Upper lobe of left lung (tissue), 4 donors: ENCODE results near the gene OR1E1.

ENCODE experiments used
- CTCF ChIP-seq, 6 experiments: fragments of 450-650 bp in 4 of 6; fragments of 200-600 bp in 2 of 6; sonication (generic) in 2 of 6; IDR thresholded peaks; one replicate each; pipeline ENCODE4 v1.5.1; 2016 to 2019; ENCODE audit warnings: antibody characterized with exemption in 6 of 6
- POLR2A ChIP-seq, 4 donors: fragments of 450-650 bp; IDR thresholded peaks; one replicate each; pipeline ENCODE4 v1.5.1; 2016 to 2017; ENCODE audit warnings: antibody characterized with exemption in 4 of 4, mild to moderate bottlenecking in 2 of 4

- TF ChIP-seq CTCF (IDR thresholded peaks at IDR 0.05) (no peak), POLR2A (IDR thresholded peaks at IDR 0.05) (no peak)
Observed at GRCh38 chr17:3418222-3418621, 20.0 kb upstream of the OR1E1 start.
